WTC11 (cell line): Measurements from ENCODE around the gene RPTOR.

ENCODE experiments used
- IRF2 ChIP-seq: sonication (generic); formaldehyde crosslinking; IDR thresholded peaks from 2 replicates; pipeline ENCODE4 v1.8.0; 2022; ENCODE audit warnings: low read depth, missing genetic modification reagents, borderline replicate concordance
- MAX ChIP-seq: sonication (generic); formaldehyde crosslinking; IDR thresholded peaks from 2 replicates; pipeline ENCODE4 v1.8.0; 2022; ENCODE audit warnings: mild to moderate bottlenecking, missing genetic modification reagents
- MLX ChIP-seq: sonication (generic); formaldehyde crosslinking; IDR thresholded peaks from 2 replicates; pipeline ENCODE4 v1.8.1; 2023; ENCODE audit warnings: mild to moderate bottlenecking, missing genetic modification reagents, moderate library complexity

GRCh38 chr17:80962356-80963329, 418.0 kb downstream of the RPTOR start:
- no peak for TF ChIP-seq IRF2 (CRISPR knock-in tag)
- TF ChIP-seq MLX (CRISPR knock-in tag) = no peak
- TF ChIP-seq MAX = no peak
